HCT116 (cell line): ENCODE data around the gene MSL3. TPM values are rescaled to one million over a fixed set of nuclear protein-coding genes. Genes with fewer than 3 reads are reported as not detected.

Experiments used
- ATAC-seq: fragments of 200-7000 bp; cut with Tn5 transposase; 2 replicates; pipeline ENCODE4 v1.9.1; 2020; ENCODE audit warnings: mild to moderate bottlenecking, moderate library complexity
- BruUV-seq: library from RNA; stranded (reverse); fragments of 400-500 nt; replicated peaks from 2 replicates; lab custom pipeline; 2021; lab: Mats Ljungman, UMichigan
- CTCF ChIA-PET: fragments of 300-600 bp; sonication (Branson Sonifier 250); formaldehyde crosslinking; loops from one replicate; lab custom pipeline; 2021; ENCODE audit warnings: antibody characterized with exemption; lab: Charles Lee
- POLR2A ChIA-PET: fragments of 300-600, 350-600 bp; sonication (Branson Sonifier 250); formaldehyde crosslinking; loops from one replicate; lab custom pipeline; 2021; ENCODE audit warnings: antibody characterized with exemption; lab: Charles Lee
- RAD21 ChIA-PET, 2 experiments: fragments of 300-600 bp; sonication (Branson Sonifier 250); formaldehyde crosslinking; loops; one replicate each; lab custom pipeline; 2023; ENCODE audit warnings: low total read pairs in 2 of 2; ENCODE audit not compliant: uncharacterized antibody in 2 of 2, unreplicated experiment in 2 of 2, low non-redundant PET in 1 of 2; lab: Charles Lee
- DNase-seq: peaks from one replicate; pipeline ENCODE4 v3.0.0-alpha.2; 2010; ENCODE audit warnings: low read depth, low spot score
- H2AFZ ChIP-seq: fragments of 200-600 bp; shearing (Covaris generic), sonication (generic); 2 replicates; pipeline ENCODE4 v1.6.1; 2017; ENCODE audit warnings: low read depth, mixed run types, mixed read lengths, antibody characterized with exemption, low read length; ENCODE audit not compliant: poor library complexity, severe bottlenecking
- H3K27ac ChIP-seq: 2 replicates; pipeline ENCODE4 v1.5.1; 2012; ENCODE audit warnings: low read depth, low read length
- H3K27me3 ChIP-seq: fragments of 200-600 bp; sonication (generic); 2 replicates; pipeline ENCODE4 v1.6.1; 2016; ENCODE audit warnings: mixed run types, low read length, mixed read lengths; ENCODE audit not compliant: insufficient read depth
- H3K36me3 ChIP-seq, 2 experiments: fragments of 200-500 bp in 1 of 2; fragments of 200-600 bp in 1 of 2; sonication (Bioruptor generic) in 1 of 2; sonication (generic) in 1 of 2; 2 replicates each; pipeline versions ENCODE4 v1.5.1 to v1.6.1; 2014 to 2016; ENCODE audit warnings: low read length in 2 of 2, inconsistent platforms in 1 of 2, mixed read lengths in 1 of 2, mixed run types in 1 of 2; ENCODE audit not compliant: insufficient read depth in 2 of 2, control insufficient read depth in 1 of 2
- H3K4me1 ChIP-seq, 2 experiments: fragments of 200-600 bp in 1 of 2; sonication (generic) in 1 of 2; 2 replicates each; pipeline versions ENCODE4 v1.5.1 to v1.6.1; 2012 to 2017; ENCODE audit warnings: low read length in 2 of 2, inconsistent platforms in 1 of 2, mild to moderate bottlenecking in 1 of 2, mixed read lengths in 1 of 2, mixed run types in 1 of 2, moderate library complexity in 1 of 2; ENCODE audit not compliant: insufficient read depth in 2 of 2, control insufficient read depth in 1 of 2
- H3K4me2 ChIP-seq: fragments of 200-600 bp; sonication (generic); 2 replicates; pipeline ENCODE4 v1.6.1; 2017; ENCODE audit warnings: mixed run types, low read length, mixed read lengths
- H3K4me3 ChIP-seq, 2 experiments: fragments of 200-600 bp in 1 of 2; sonication (generic) in 1 of 2; replicated peaks in 1 of 2; 2 replicates each; pipeline ENCODE4 v1.5.1; 2011 to 2016; ENCODE audit warnings: low read length in 2 of 2, control low read depth in 1 of 2, low read depth in 1 of 2, mild to moderate bottlenecking in 1 of 2, mixed read lengths in 1 of 2, mixed run types in 1 of 2
- H3K79me2 ChIP-seq: fragments of 200-600 bp; sonication (generic); 2 replicates; pipeline ENCODE4 v1.6.1; 2017; ENCODE audit warnings: mild to moderate bottlenecking, mixed run types, low read length, moderate library complexity, mixed read lengths; ENCODE audit not compliant: insufficient read depth
- H3K9ac ChIP-seq: fragments of 200-600 bp; sonication (generic); 2 replicates; pipeline ENCODE4 v1.6.1; 2016; ENCODE audit warnings: low read length, mixed read lengths
- H3K9me2 ChIP-seq: fragments of 200-600 bp; sonication (generic), shearing (Covaris generic); 2 replicates; pipeline ENCODE4 v1.6.1; 2017; ENCODE audit warnings: mixed run types, mild to moderate bottlenecking, moderate library complexity; ENCODE audit not compliant: insufficient read depth
- H3K9me3 ChIP-seq, 2 experiments: fragments of 200-500 bp in 1 of 2; fragments of 200-600 bp in 1 of 2; sonication (Bioruptor generic) in 1 of 2; sonication (generic) in 1 of 2; 2 replicates each; pipeline ENCODE4 v1.6.1; 2014 to 2017; ENCODE audit warnings: low read length in 2 of 2, mixed read lengths in 2 of 2, inconsistent platforms in 1 of 2, low read depth in 1 of 2, mild to moderate bottlenecking in 1 of 2, mixed run types in 1 of 2, moderate library complexity in 1 of 2; ENCODE audit not compliant: control insufficient read depth in 1 of 2, insufficient read depth in 1 of 2
- H4K20me1 ChIP-seq: fragments of 200-600 bp; sonication (generic), shearing (Covaris generic); 2 replicates; pipeline ENCODE4 v1.6.1; 2017; ENCODE audit warnings: mixed run types, mild to moderate bottlenecking, moderate library complexity; ENCODE audit not compliant: insufficient read depth
- CEBPB ChIP-seq: IDR thresholded peaks from 2 replicates; pipeline ENCODE4 v1.6.1; 2012; ENCODE audit warnings: low read depth
- EGR1 ChIP-seq: IDR thresholded peaks from 2 replicates; pipeline ENCODE4 v1.6.1; 2012; ENCODE audit warnings: low read depth
- ELF1 ChIP-seq: IDR thresholded peaks from 2 replicates; pipeline ENCODE4 v1.6.1; 2012; ENCODE audit warnings: low read depth, borderline replicate concordance
- POLR2A ChIP-seq: IDR thresholded peaks from 2 replicates; pipeline ENCODE4 v1.7.0; 2011; ENCODE audit warnings: borderline replicate concordance; ENCODE audit not compliant: insufficient read depth, insufficient read length; ENCODE audit errors: extremely low read depth
- REST ChIP-seq: IDR thresholded peaks from 2 replicates; pipeline ENCODE4 v1.6.1; 2012; ENCODE audit warnings: low read depth
- ZBTB33 ChIP-seq: IDR thresholded peaks from 2 replicates; pipeline ENCODE4 v1.6.1; 2011; ENCODE audit warnings: mild to moderate bottlenecking, low read length, moderate library complexity; ENCODE audit not compliant: insufficient replicate concordance; ENCODE audit errors: extremely low read depth
- intact Hi-C: fragments of 100-400 bp; cut with micrococcal nuclease; formaldehyde crosslinking; loops from 2 replicates; pipeline ENCODE4 v1.10.0; 2022
- total RNA-seq: library from RNA; stranded (reverse); gene quantifications from one replicate; pipeline ENCODE4 v1.2.1, GENCODE V29; 2021; ENCODE audit not compliant: unreplicated experiment

Gene MSL3
- total RNA-seq, 1 experiment from 2014 or later = 12.0 TPM

GRCh38 chrX:11745881-11746280, 12.2 kb upstream of the MSL3 start:
- Histone ChIP-seq H2AFZ (no peak overlapping the region), H3K9ac (no peak overlapping the region), H3K9me3 (no peaks in the 10 kb centered on the region), H3K27ac (no peak overlapping the region), H3K9me2 (no peaks in the 10 kb centered on the region), H3K36me3 (no peaks in the 10 kb centered on the region), H3K4me2 (no peak overlapping the region), H3K27me3 (no peaks in the 10 kb centered on the region), H3K4me3 (no peak overlapping the region), H3K4me1 (no peaks in the 10 kb centered on the region), H4K20me1 (no peaks in the 10 kb centered on the region), H3K79me2 (no peaks in the 10 kb centered on the region)
- TF ChIP-seq EGR1 (no peak), POLR2A (no peak), ZBTB33 (no peak), REST (no peak), CEBPB (no peak), ELF1 (no peak)
- intact Hi-C loops = no loop called here
- RAD21 ChIA-PET = no interaction called here
- POLR2A ChIA-PET = no interaction called here
- no peak for DNase-seq
- no TSS peak for BruUV-seq
- no peak for ATAC-seq
- CTCF ChIA-PET = no interaction called here
